Endothelial cell of umbilical vein (primary cell): Measurements from ENCODE around the gene RPTN.

ENCODE experiments used
- EZH2 ChIP-seq: IDR thresholded peaks from 2 replicates; pipeline ENCODE4 v1.6.1; 2012; ENCODE audit warnings: borderline replicate concordance, low read depth, mild to moderate bottlenecking, moderate library complexity, low read length, inconsistent platforms; ENCODE audit not compliant: severe bottlenecking
- GATA2 ChIP-seq: IDR thresholded peaks from 2 replicates; pipeline ENCODE4 v1.7.0; 2011; ENCODE audit warnings: low read depth, mild to moderate bottlenecking, moderate library complexity, mixed read lengths, low read length; ENCODE audit not compliant: insufficient read length, insufficient read depth
- MYC ChIP-seq: IDR thresholded peaks from one replicate; pipeline ENCODE4 v1.6.1; 2011; ENCODE audit warnings: mild to moderate bottlenecking, low read depth, low read length
- POLR2A ChIP-seq: IDR thresholded peaks from 2 replicates; pipeline ENCODE4 v1.6.1; 2012; ENCODE audit warnings: low read depth, mild to moderate bottlenecking, control low read depth, low read length
- TF ChIP-seq, protein P1 (sequence below), 2 donors: IDR thresholded peaks; 1 replicate in 1 of 2; 2 replicates in 1 of 2; pipeline ENCODE4 v1.5.1; 2011; ENCODE audit warnings: low read length in 2 of 2, mild to moderate bottlenecking in 2 of 2, moderate library complexity in 2 of 2, control low read depth in 1 of 2, inconsistent platforms in 1 of 2, low read depth in 1 of 2; ENCODE audit not compliant: insufficient read depth in 1 of 2; ENCODE audit errors: extremely low read depth in 1 of 2

DNA sequence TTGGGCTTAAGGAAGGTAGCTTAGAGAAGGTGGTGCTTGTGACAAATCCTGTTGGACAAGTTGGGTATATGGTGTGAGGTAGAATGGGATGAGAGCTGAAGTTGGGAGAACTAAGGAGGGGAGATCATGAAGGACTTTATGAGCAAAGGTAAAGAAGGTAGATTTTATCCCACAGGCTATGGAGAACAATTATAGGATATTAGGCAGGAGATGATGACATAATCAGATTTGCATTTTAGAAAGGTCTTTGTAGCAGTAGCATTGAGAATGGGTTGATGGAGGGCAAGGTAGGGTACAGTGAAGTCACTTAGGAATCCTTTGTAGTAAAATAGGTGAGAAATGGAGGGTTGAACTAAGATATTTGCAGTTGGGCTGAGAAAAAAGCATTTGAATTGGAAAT, 28.8 kb downstream of the RPTN start:
- TF ChIP-seq, protein P1, sequence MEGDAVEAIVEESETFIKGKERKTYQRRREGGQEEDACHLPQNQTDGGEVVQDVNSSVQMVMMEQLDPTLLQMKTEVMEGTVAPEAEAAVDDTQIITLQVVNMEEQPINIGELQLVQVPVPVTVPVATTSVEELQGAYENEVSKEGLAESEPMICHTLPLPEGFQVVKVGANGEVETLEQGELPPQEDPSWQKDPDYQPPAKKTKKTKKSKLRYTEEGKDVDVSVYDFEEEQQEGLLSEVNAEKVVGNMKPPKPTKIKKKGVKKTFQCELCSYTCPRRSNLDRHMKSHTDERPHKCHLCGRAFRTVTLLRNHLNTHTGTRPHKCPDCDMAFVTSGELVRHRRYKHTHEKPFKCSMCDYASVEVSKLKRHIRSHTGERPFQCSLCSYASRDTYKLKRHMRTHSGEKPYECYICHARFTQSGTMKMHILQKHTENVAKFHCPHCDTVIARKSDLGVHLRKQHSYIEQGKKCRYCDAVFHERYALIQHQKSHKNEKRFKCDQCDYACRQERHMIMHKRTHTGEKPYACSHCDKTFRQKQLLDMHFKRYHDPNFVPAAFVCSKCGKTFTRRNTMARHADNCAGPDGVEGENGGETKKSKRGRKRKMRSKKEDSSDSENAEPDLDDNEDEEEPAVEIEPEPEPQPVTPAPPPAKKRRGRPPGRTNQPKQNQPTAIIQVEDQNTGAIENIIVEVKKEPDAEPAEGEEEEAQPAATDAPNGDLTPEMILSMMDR (IDR thresholded peaks at IDR 0.05; ENCODE audit: extremely low read depth in 1 of 2, insufficient read depth in 1 of 2, low read depth in 1 of 2, low read length in 2 of 2): no peak
- no peak for TF ChIP-seq EZH2
- TF ChIP-seq POLR2A: no peak
- TF ChIP-seq MYC: no peak
- TF ChIP-seq GATA2: no peak
